ENCODE data around the gene FAM187B. TPM values are rescaled to one million over a fixed set of nuclear protein-coding genes. Genes with fewer than 3 reads are reported as not detected.
A peak's percentile ranks its signal among the peaks of the same experiment; 100 is the strongest.

The FAM187B gene
- total RNA-seq, 2 donors from 2014 or later: 1.1 TPM; not detected in 1

- TF ChIP-seq POLR2AphosphoS5 (IDR thresholded peaks at IDR 0.05) (no peak), POLR2A (IDR thresholded peaks at IDR 0.05) (no peak)
- TF ChIP-seq, protein P1, sequence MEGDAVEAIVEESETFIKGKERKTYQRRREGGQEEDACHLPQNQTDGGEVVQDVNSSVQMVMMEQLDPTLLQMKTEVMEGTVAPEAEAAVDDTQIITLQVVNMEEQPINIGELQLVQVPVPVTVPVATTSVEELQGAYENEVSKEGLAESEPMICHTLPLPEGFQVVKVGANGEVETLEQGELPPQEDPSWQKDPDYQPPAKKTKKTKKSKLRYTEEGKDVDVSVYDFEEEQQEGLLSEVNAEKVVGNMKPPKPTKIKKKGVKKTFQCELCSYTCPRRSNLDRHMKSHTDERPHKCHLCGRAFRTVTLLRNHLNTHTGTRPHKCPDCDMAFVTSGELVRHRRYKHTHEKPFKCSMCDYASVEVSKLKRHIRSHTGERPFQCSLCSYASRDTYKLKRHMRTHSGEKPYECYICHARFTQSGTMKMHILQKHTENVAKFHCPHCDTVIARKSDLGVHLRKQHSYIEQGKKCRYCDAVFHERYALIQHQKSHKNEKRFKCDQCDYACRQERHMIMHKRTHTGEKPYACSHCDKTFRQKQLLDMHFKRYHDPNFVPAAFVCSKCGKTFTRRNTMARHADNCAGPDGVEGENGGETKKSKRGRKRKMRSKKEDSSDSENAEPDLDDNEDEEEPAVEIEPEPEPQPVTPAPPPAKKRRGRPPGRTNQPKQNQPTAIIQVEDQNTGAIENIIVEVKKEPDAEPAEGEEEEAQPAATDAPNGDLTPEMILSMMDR (IDR thresholded peaks at IDR 0.05): no peak
- 73% methylated on average over 8 of the region's 8 CpGs for WGBS
- intact Hi-C loops (cut with DNase I): no loop called here
- Histone ChIP-seq H3K27ac (no peak overlapping the region), H3K27me3 (replicated peaks; ENCODE audit: insufficient read depth) (no peaks in the 10 kb centered on the region), H3K36me3 (no peaks in the 10 kb centered on the region), H3K4me1 (replicated peaks) (peaks cover 5% of the 10 kb centered on the region), H3K4me3 (no peak overlapping the region), H3K9me3 (no peaks in the 10 kb centered on the region)
- no peak for DNase-seq (ENCODE audit: low spot score)
Observed at GRCh38 chr19:35216016-35216832, 12.3 kb downstream of the FAM187B start.

DNA sequence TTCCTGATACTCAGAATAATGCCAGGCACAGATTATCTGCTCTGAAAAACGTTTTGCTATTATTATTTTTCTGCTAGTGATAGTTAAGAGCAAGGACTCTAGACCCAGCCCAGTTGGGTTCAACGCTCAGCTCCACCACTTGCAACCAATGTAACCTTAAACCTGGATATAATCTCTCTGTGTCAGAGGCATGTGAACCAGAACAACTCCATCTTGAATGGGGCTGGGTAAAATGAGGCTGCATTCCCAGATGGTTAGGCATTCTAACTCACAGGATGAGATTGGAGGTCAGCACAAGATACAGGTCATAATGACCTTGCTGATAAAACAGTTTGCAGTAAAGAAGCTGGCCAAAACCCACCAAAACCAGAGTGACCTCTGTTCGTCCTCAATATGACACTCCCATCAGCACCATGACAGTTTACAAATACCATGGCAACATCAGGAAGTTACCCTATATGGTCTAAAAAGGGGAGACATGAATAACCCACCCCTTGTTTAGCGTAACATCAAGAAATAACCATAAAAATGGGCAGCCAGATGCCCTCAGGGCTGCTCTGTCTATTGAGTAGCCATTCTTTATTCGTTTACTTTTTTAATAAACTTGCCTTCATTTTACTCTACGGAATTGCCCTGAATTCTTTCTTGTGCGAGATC is 13.6 kb downstream of the FAM187B start:
- 53% methylated on average over 7 of the region's 7 CpGs for WGBS
- TF ChIP-seq POLR2A (IDR thresholded peaks at IDR 0.05): no peak
- TF ChIP-seq, protein P1 (IDR thresholded peaks at IDR 0.05): no peak
- Histone ChIP-seq H3K4me3 (no peak overlapping the region), H3K27me3 (replicated peaks; ENCODE audit: insufficient read depth) (no peaks in the 10 kb centered on the region), H3K9me3 (no peaks in the 10 kb centered on the region), H3K4me1 (replicated peaks) (peaks cover 5% of the 10 kb centered on the region), H3K27ac (peak overlapping the region; percentile 69 to 73), H3K36me3 (no peaks in the 10 kb centered on the region)
- intact Hi-C loops (cut with DNase I): no loop called here
- DNase-seq (ENCODE audit: low spot score): no peak

DNA sequence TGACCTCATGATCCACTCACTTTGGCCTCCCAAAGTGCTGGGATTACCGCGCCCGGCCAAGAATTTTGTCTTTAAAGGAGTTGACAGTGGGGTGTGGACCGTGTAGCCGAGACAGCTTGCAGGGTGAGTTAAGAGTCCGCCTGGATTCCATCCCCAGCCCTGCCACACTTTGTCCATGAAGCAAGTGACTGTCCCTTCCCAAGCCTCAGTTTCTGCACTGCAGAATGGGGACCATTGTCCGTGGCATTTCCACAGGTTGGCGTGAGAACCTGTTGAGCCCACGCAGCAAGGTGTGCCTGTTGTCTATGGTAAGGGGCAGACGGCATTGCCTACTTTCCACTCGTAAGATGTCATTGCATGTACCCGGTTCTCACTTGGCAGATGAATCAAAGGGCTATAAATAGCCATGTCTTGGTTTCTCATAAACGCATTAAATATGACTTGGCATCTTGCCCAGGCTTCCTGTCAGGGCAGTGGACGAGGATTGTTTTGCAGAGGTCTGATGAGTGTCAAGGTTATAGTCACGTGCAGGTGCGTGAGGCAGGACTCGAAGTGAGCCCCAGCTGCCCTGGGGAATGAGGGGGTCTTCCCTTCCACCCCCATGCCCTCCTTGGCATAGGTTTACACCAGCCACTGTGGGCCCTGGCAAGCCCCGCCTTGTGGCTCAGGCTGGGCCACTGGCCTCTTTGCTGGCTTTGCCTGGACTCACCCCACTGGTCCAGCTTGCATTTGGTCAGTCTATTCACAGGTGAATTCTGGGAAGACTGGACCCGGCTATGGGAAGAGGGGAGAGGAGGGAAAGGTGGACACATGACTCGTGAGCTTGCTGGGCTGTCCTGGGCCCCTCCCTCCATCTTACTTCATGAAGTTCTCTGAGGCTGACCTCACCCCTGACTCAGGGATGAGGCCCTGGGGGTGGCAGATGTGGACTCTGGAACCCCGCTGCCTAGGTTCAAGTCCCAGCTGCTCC is 14.6 kb downstream of the FAM187B start:
- H3K9me3 ChIP-seq: no peaks in the 10 kb centered on the region
- no peaks in the 10 kb centered on the region for H3K27me3 ChIP-seq (replicated peaks; ENCODE audit: insufficient read depth)
- intact Hi-C loops (cut with DNase I): no loop called here
- TF ChIP-seq POLR2AphosphoS5 (IDR thresholded peaks at IDR 0.05): peak; percentile 95
- TF ChIP-seq, protein P1 (IDR thresholded peaks at IDR 0.05): no peak
- TF ChIP-seq POLR2A (IDR thresholded peaks at IDR 0.05): no peak
- DNase-seq (ENCODE audit: low spot score): peak; percentile 91
- no peaks in the 10 kb centered on the region for H3K36me3 ChIP-seq
- WGBS: 10% methylated on average over 21 of the region's 21 CpGs
- H3K27ac ChIP-seq: peak overlapping the region; percentile 69 to 73
- peaks cover 5% of the 10 kb centered on the region for H3K4me1 ChIP-seq (replicated peaks)
- H3K4me3 ChIP-seq: no peak overlapping the region

GRCh38 chr19:35212241-35212640 is 16.3 kb downstream of the FAM187B start:
- Histone ChIP-seq H3K4me3 (no peak overlapping the region), H3K27ac (no peak overlapping the region), H3K9me3 (no peaks in the 10 kb centered on the region), H3K4me1 (replicated peaks) (peaks cover 5% of the 10 kb centered on the region), H3K27me3 (replicated peaks; ENCODE audit: insufficient read depth) (no peaks in the 10 kb centered on the region), H3K36me3 (no peaks in the 10 kb centered on the region)
- 66% methylated on average over 7 of the region's 7 CpGs for WGBS
- TF ChIP-seq, protein P1 (IDR thresholded peaks at IDR 0.05): no peak
- TF ChIP-seq POLR2AphosphoS5 (IDR thresholded peaks at IDR 0.05) (no peak), POLR2A (IDR thresholded peaks at IDR 0.05) (no peak)
- DNase-seq (ENCODE audit: low spot score): no peak
- intact Hi-C loops (cut with DNase I): no loop called here

Measured in prostate gland (tissue), 2 donors.